Gastroesophageal sphincter (tissue), 3 donors: ENCODE results near the gene ARL9.

Experiments used
- CTCF ChIP-seq, 4 experiments: fragments of 200-600 bp in 2 of 4; fragments of 450-650 bp in 2 of 4; sonication (generic) in 1 of 4; IDR thresholded peaks; one replicate each; pipeline ENCODE4 v1.5.1; 2017 to 2019; ENCODE audit warnings: antibody characterized with exemption in 4 of 4, mild to moderate bottlenecking in 2 of 4, moderate library complexity in 2 of 4
- EP300 ChIP-seq: sonication (generic); formaldehyde crosslinking; IDR thresholded peaks from one replicate; pipeline ENCODE4 v1.6.1; 2017; ENCODE audit warnings: antibody characterized with exemption, mild to moderate bottlenecking
- POLR2A ChIP-seq, 2 donors: fragments of 450-650 bp; IDR thresholded peaks; one replicate each; pipeline ENCODE4 v1.6.1; 2017; ENCODE audit warnings: antibody characterized with exemption in 2 of 2, mild to moderate bottlenecking in 2 of 2, moderate library complexity in 1 of 2
- POLR2AphosphoS5 ChIP-seq: sonication (generic); formaldehyde crosslinking; IDR thresholded peaks from one replicate; pipeline ENCODE4 v1.6.1; 2017; ENCODE audit warnings: antibody characterized with exemption

- no peak for TF ChIP-seq CTCF (IDR thresholded peaks at IDR 0.05)
- no peak for TF ChIP-seq EP300
- TF ChIP-seq POLR2A (IDR thresholded peaks at IDR 0.05), result no peak
- no peak for TF ChIP-seq POLR2AphosphoS5
These were observed 45.5 kb upstream of the ARL9 start for GRCh38 chr4:56460085-56460484.
